K562 (cell line): ENCODE measurements around the gene BZW2. TPM values are rescaled to one million over a fixed set of nuclear protein-coding genes. Genes with fewer than 3 reads are reported as not detected.

Experiments used
- BCLAF1 ChIP-seq, 2 experiments: fragments of 450-650 bp in 1 of 2; IDR thresholded peaks; 2 replicates each; pipeline ENCODE4 v1.6.1; 2011 to 2017; ENCODE audit warnings: low read depth in 2 of 2, antibody characterized with exemption in 1 of 2, borderline replicate concordance in 1 of 2, low read length in 1 of 2, mild to moderate bottlenecking in 1 of 2, mixed read lengths in 1 of 2; ENCODE audit not compliant: control insufficient read depth in 1 of 2
- CBX3 ChIP-seq, 2 experiments: IDR thresholded peaks; 1 replicate in 1 of 2; 2 replicates in 1 of 2; pipeline ENCODE4 v1.6.1; 2012; ENCODE audit warnings: inconsistent platforms in 2 of 2, low read length in 2 of 2, borderline replicate concordance in 1 of 2, control low read depth in 1 of 2
- CC2D1A ChIP-seq: fragments of 450-650 bp; IDR thresholded peaks from 2 replicates; pipeline ENCODE4 v1.6.1; 2017; ENCODE audit warnings: mild to moderate bottlenecking
- CEBPG ChIP-seq, 3 experiments: fragments of 200-800 bp in 1 of 3; sonication (Bioruptor generic) in 1 of 3; sonication (generic) in 1 of 3; formaldehyde crosslinking in 1 of 3; IDR thresholded peaks in 2 of 3; conservative IDR thresholded peaks in 1 of 3; 2 replicates each; pipeline versions ENCODE4 v1.6.1 to v1.8.0; 2016 to 2022; ENCODE audit warnings: missing compliant biosample characterization in 2 of 3, missing genetic modification characterization in 2 of 3, mild to moderate bottlenecking in 1 of 3, missing genetic modification reagents in 1 of 3
- DEAF1 ChIP-seq: fragments of 450-650 bp; formaldehyde crosslinking; IDR thresholded peaks from 2 replicates; pipeline ENCODE4 v1.4.0; 2020; ENCODE audit warnings: mild to moderate bottlenecking, moderate library complexity
- HIVEP1 ChIP-seq: fragments of 250-450 bp; sonication (Bioruptor Pico); IDR thresholded peaks from 2 replicates; pipeline ENCODE4 v1.4.0; 2020; ENCODE audit warnings: mild to moderate bottlenecking
- JUNB ChIP-seq: fragments of 450-650 bp; formaldehyde crosslinking; conservative IDR thresholded peaks from 2 replicates; pipeline ENCODE4 v1.4.0; 2020; ENCODE audit warnings: mild to moderate bottlenecking
- MCM2 ChIP-seq: fragments of 450-650 bp; IDR thresholded peaks from 2 replicates; pipeline ENCODE4 v1.6.1; 2017; ENCODE audit warnings: low read depth, mild to moderate bottlenecking
- POLR2H ChIP-seq: IDR thresholded peaks from 2 replicates; pipeline ENCODE4 v1.6.1; 2016; ENCODE audit warnings: missing genetic modification characterization, low read depth, mild to moderate bottlenecking, control low read depth, missing compliant biosample characterization, moderate library complexity
- SP1 ChIP-seq: sonication (generic); formaldehyde crosslinking; IDR thresholded peaks from 2 replicates; pipeline ENCODE4 v1.8.1; 2022; ENCODE audit warnings: mild to moderate bottlenecking, missing genetic modification reagents
- SPI1 ChIP-seq: IDR thresholded peaks from 2 replicates; pipeline ENCODE4 v1.6.1; 2011; ENCODE audit warnings: low read depth, low read length, control low read depth, borderline replicate concordance
- TCFL5 ChIP-seq: fragments of 250-450 bp; sonication (Bioruptor Pico); conservative IDR thresholded peaks from 2 replicates; pipeline ENCODE4 v1.6.1; 2021; ENCODE audit warnings: mild to moderate bottlenecking, moderate library complexity, matching md5 sums
- TEAD4 ChIP-seq, 2 experiments: sonication (generic) in 1 of 2; formaldehyde crosslinking in 1 of 2; IDR thresholded peaks; 2 replicates each; pipeline versions ENCODE4 v1.6.1 to v1.8.0; 2012 to 2022; ENCODE audit warnings: borderline replicate concordance in 1 of 2, inconsistent platforms in 1 of 2, low read length in 1 of 2, mild to moderate bottlenecking in 1 of 2, missing genetic modification reagents in 1 of 2
- ZBTB34 ChIP-seq: fragments of 250-450 bp; sonication (Bioruptor Pico); IDR thresholded peaks from 2 replicates; pipeline ENCODE4 v1.8.0; 2021; ENCODE audit warnings: mild to moderate bottlenecking, moderate library complexity
- ZFP36 ChIP-seq: fragments of 150-350 bp; IDR thresholded peaks from 2 replicates; pipeline ENCODE4 v1.6.1; 2018; ENCODE audit warnings: low read length, low read depth; ENCODE audit not compliant: partially characterized antibody
- ZNF561 ChIP-seq: fragments of 450-650 bp; formaldehyde crosslinking; conservative IDR thresholded peaks from 2 replicates; pipeline ENCODE4 v1.4.0; 2020; ENCODE audit warnings: mild to moderate bottlenecking, moderate library complexity
- polyA plus RNA-seq, 8 experiments: library from polyadenylated mRNA; depleted of rRNA in 4 of 8; stranded (reverse) in 5 of 8; unstranded in 3 of 8; fragments of >200 nt; fragmentation: Nextera tagmentation in 2 of 8; fragmentation: Illumina TruSeq in 1 of 8; extraction: Ambion mirVana in 2 of 8; extraction: Trizol in 1 of 8; gene quantifications; 2 replicates each; pipeline versions ENCODE4 v1.2.1 to v1.2.3, GENCODE V29; 2011 to 2014; ENCODE audit warnings: inconsistent platforms in 1 of 8, missing spikeins in 1 of 8
- total RNA-seq, 7 experiments: library from RNA; depleted of rRNA in 6 of 7; stranded (reverse); fragments of >200 nt in 6 of 7; fragmentation: Illumina TruSeq in 2 of 7; extraction: Trizol in 2 of 7; gene quantifications; 2 replicates each; pipeline versions ENCODE4 v1.2.1 to v1.2.3, GENCODE V29; 2011 to 2021; ENCODE audit warnings: low replicate concordance in 1 of 7

The BZW2 gene
- total and polyA plus RNA-seq, 9 of the 15 experiments (the other 6 are each of a cell fraction or from before 2014, with no cell fraction given): 140 to 316 (median 173) TPM

- TF ChIP-seq SP1 (peak; percentile 97), MCM2 (no peak), DEAF1 (CRISPR knock-in tag) (no peak), ZBTB34 (no peak), CBX3 (IDR thresholded peaks at IDR 0.05; ENCODE audit: borderline replicate concordance in 1 of 2, low read length in 2 of 2) (no peak; a peak in 1 of 3 replicates), HIVEP1 (CRISPR knock-in tag) (0 out of 2 replicates have a peak, but pooled peaks have one; percentile 44), CC2D1A (no peak), ZNF561 (CRISPR knock-in tag) (no peak), TEAD4 (IDR thresholded peaks at IDR 0.05; ENCODE audit: low read length) (peak; percentile 52; the same call in 1 of the 2 replicates), TEAD4 (CRISPR knock-in tag; IDR thresholded peaks at IDR 0.05; ENCODE audit: borderline replicate concordance) (no peak), JUNB (CRISPR knock-in tag) (no peak), POLR2H (tag) (peak; percentile 91), BCLAF1 (IDR thresholded peaks at IDR 0.05; ENCODE audit: borderline replicate concordance in 1 of 2, control insufficient read depth in 1 of 2, low read depth in 2 of 2, low read length in 1 of 2) (peak in 1 of 2 experiments; percentile 99; a peak in 2 of 4 replicates), SPI1 (no peak), TCFL5 (CRISPR knock-in tag) (0 out of 2 replicates have a peak, but pooled peaks have one; percentile 29), CEBPG (CRISPR knock-in tag; IDR thresholded peaks at IDR 0.05) (peak; percentile 78), CEBPG (tag; conservative IDR thresholded peaks at IDR 0.05 in 1 of 2, IDR thresholded peaks at IDR 0.05 in 1 of 2) (peak; percentile 9 to 68; a peak in 2 of 4 replicates), ZFP36 (no peak)
These were observed at the start of gene BZW2, which contains the start of gene ANKMY2 (continued) for GRCh38 chr7:16645593-16646471.
